Head of caudate nucleus (tissue), 42 donors: ENCODE measurements around the gene PRPF40A.

ENCODE experiments used
- DNase-seq, 42 donors: peaks; one replicate each; pipeline versions ENCODE4 v3.0.0 to v3.0.0-alpha.2; 2020 to 2021; ENCODE audit warnings: mixed read lengths in 7 of 42
- intact Hi-C: fragments of 100-400 bp; cut with DNase I; formaldehyde crosslinking; loops from one replicate; pipeline ENCODE4 v1.15.0; 2022

The PRPF40A gene

GRCh38 chr2:152629202-152629601 is 88.1 kb downstream of the PRPF40A start:
- intact Hi-C loops = loop anchor here (5.0 to 10.0 kb wide), 3 partner anchors 64 to 442 kb away; partner anchors contain the start of gene FMNL2
- DNase-seq = no peak

GRCh38 chr2:152627351-152627957 is 89.8 kb downstream of the PRPF40A start:
- intact Hi-C loops = loop anchor here (5.0 to 10.0 kb wide), 3 partner anchors 63 to 440 kb away; partner anchors contain the start of gene FMNL2
- DNase-seq = peak in 1 of 42 donors; percentile 62

GRCh38 chr2:152626911-152627339 is 90.3 kb downstream of the PRPF40A start:
- intact Hi-C loops = loop anchor here (5.0 to 10.0 kb wide), 3 partner anchors 62 to 440 kb away; partner anchors contain the start of gene FMNL2
- DNase-seq = no peak

- intact Hi-C loops = loop anchor here (5.0 to 10.0 kb wide), 3 partner anchors 60 to 438 kb away; partner anchors contain the start of gene FMNL2
- DNase-seq = no peak
Measured at GRCh38 chr2:152624805-152625204, 92.5 kb downstream of the PRPF40A start.

GRCh38 chr2:152623775-152624174 is 93.5 kb downstream of the PRPF40A start:
- DNase-seq = no peak
- intact Hi-C loops = loop anchor here (10.0 kb wide), 1 partner anchor 59 kb away; no protein-coding TSS in a partner anchor

GRCh38 chr2:152623076-152623740 is 94.1 kb downstream of the PRPF40A start:
- peak in 1 of 42 donors; percentile 34 for DNase-seq
- intact Hi-C loops = loop anchor here (10.0 kb wide), 1 partner anchor 58 kb away; no protein-coding TSS in a partner anchor

GRCh38 chr2:152622219-152622618 is 95.0 kb downstream of the PRPF40A start:
- intact Hi-C loops = loop anchor here (10.0 kb wide), 1 partner anchor 57 kb away; no protein-coding TSS in a partner anchor
- DNase-seq = no peak

GRCh38 chr2:152620985-152621384 is 96.3 kb downstream of the PRPF40A start:
- no peak for DNase-seq
- intact Hi-C loops = loop anchor here (10.0 kb wide), 1 partner anchor 56 kb away; no protein-coding TSS in a partner anchor

- intact Hi-C loops = loop anchor here (10.0 kb wide), 1 partner anchor 55 kb away; no protein-coding TSS in a partner anchor
- no peak for DNase-seq
Measured at GRCh38 chr2:152620208-152620607, 97.1 kb downstream of the PRPF40A start.

GRCh38 chr2:152618193-152618564 is 99.1 kb downstream of the PRPF40A start:
- peak in 1 of 42 donors; percentile 32 for DNase-seq
- intact Hi-C loops = no loop called here

- DNase-seq = peak in 1 of 42 donors; percentile 11
- intact Hi-C loops = no loop called here
Measured at GRCh38 chr2:152617456-152618192, 99.6 kb downstream of the PRPF40A start.

- DNase-seq = no peak
- intact Hi-C loops = no loop called here
Measured at GRCh38 chr2:152615177-152615576, 102.1 kb downstream of the PRPF40A start.

GRCh38 chr2:152613235-152613634 is 104.0 kb downstream of the PRPF40A start:
- intact Hi-C loops = no loop called here
- DNase-seq = no peak

GRCh38 chr2:152611458-152612231 is 105.6 kb downstream of the PRPF40A start:
- DNase-seq = peak in 10 of 42 donors; percentile 25 to 61 (median 34)
- intact Hi-C loops = no loop called here

- DNase-seq = no peak
- intact Hi-C loops = no loop called here
Measured at GRCh38 chr2:152609699-152610098, 107.6 kb downstream of the PRPF40A start.

GRCh38 chr2:152609154-152609553 is 108.1 kb downstream of the PRPF40A start:
- intact Hi-C loops = no loop called here
- DNase-seq = no peak

- peak in 1 of 42 donors; percentile 27 for DNase-seq
- intact Hi-C loops = no loop called here
Measured at GRCh38 chr2:152607793-152608300, 109.4 kb downstream of the PRPF40A start.

- intact Hi-C loops = no loop called here
- DNase-seq = no peak
Measured at GRCh38 chr2:152606941-152607340, 110.3 kb downstream of the PRPF40A start.
